K562 (cell line): Measurements from ENCODE around the gene TCF4. TPM values are rescaled to one million over a fixed set of nuclear protein-coding genes. Genes with fewer than 3 reads are reported as not detected.

Experiments
- DMBX1 ChIP-seq: fragments of 250-450 bp; sonication (Bioruptor Pico); IDR thresholded peaks from 2 replicates; pipeline ENCODE4 v1.8.0; 2022; ENCODE audit warnings: inconsistent platforms, mild to moderate bottlenecking, moderate library complexity, borderline replicate concordance
- ELK3 ChIP-seq: fragments of 450-650 bp; formaldehyde crosslinking; IDR thresholded peaks from 2 replicates; pipeline ENCODE4 v1.4.0; 2020; ENCODE audit warnings: mild to moderate bottlenecking
- ETS2 ChIP-seq: IDR thresholded peaks from 2 replicates; pipeline ENCODE4 v1.6.1; 2016; ENCODE audit warnings: borderline replicate concordance, missing genetic modification characterization, mild to moderate bottlenecking, moderate library complexity, missing compliant biosample characterization; ENCODE audit not compliant: poor library complexity, severe bottlenecking
- GATA2 ChIP-seq: sonication (generic); formaldehyde crosslinking; IDR thresholded peaks from 2 replicates; pipeline ENCODE4 v1.4.0; 2020; ENCODE audit warnings: mild to moderate bottlenecking, missing genetic modification reagents
- GATAD2B ChIP-seq: fragments of 450-650 bp; IDR thresholded peaks from 2 replicates; pipeline ENCODE4 v1.6.1; 2017; ENCODE audit warnings: mild to moderate bottlenecking, borderline replicate concordance
- GTF2A2 ChIP-seq: IDR thresholded peaks from 2 replicates; pipeline ENCODE4 v1.6.1; 2016; ENCODE audit warnings: mild to moderate bottlenecking, missing genetic modification characterization, missing compliant biosample characterization
- KHSRP ChIP-seq: fragments of 450-650 bp; IDR thresholded peaks from 2 replicates; pipeline ENCODE4 v1.6.1; 2017
- MAZ ChIP-seq, 2 experiments: fragments of 450-650 bp in 1 of 2; sonication (generic) in 1 of 2; formaldehyde crosslinking; IDR thresholded peaks in 1 of 2; conservative IDR thresholded peaks in 1 of 2; 2 replicates each; pipeline versions ENCODE4 v1.4.0 to v1.5.0; 2020; ENCODE audit warnings: mild to moderate bottlenecking in 1 of 2, missing genetic modification reagents in 1 of 2
- RBM22 ChIP-seq: fragments of 200-400 bp; formaldehyde crosslinking; IDR thresholded peaks from 2 replicates; pipeline ENCODE4 v1.6.1; 2018; ENCODE audit warnings: low read length, low read depth; ENCODE audit not compliant: poor library complexity, severe bottlenecking
- RBM25 ChIP-seq: fragments of 200-400 bp; formaldehyde crosslinking; IDR thresholded peaks from 2 replicates; pipeline ENCODE4 v1.6.1; 2018; ENCODE audit warnings: low read length, low read depth, moderate library complexity; ENCODE audit not compliant: severe bottlenecking
- SAFB2 ChIP-seq: fragments of 200-400 bp; formaldehyde crosslinking; IDR thresholded peaks from 2 replicates; pipeline ENCODE4 v1.6.1; 2018; ENCODE audit warnings: borderline replicate concordance, low read length, low read depth, moderate library complexity; ENCODE audit not compliant: severe bottlenecking
- SPI1 ChIP-seq: IDR thresholded peaks from 2 replicates; pipeline ENCODE4 v1.6.1; 2011; ENCODE audit warnings: low read depth, low read length, control low read depth, borderline replicate concordance
- TFAM ChIP-seq: fragments of 250-450 bp; sonication (Bioruptor Pico); conservative IDR thresholded peaks from 2 replicates; pipeline ENCODE4 v1.5.0; 2021; ENCODE audit warnings: mild to moderate bottlenecking, moderate library complexity
- USF1 ChIP-seq: sonication (generic); formaldehyde crosslinking; IDR thresholded peaks from 2 replicates; pipeline ENCODE4 v1.9.0; 2022; ENCODE audit warnings: mild to moderate bottlenecking, missing genetic modification reagents
- ZBTB7A ChIP-seq: IDR thresholded peaks from 2 replicates; pipeline ENCODE4 v1.6.1; 2011; ENCODE audit warnings: low read depth, mild to moderate bottlenecking, low read length, moderate library complexity, borderline replicate concordance; ENCODE audit not compliant: control insufficient read depth
- ZBTB8A ChIP-seq: fragments of 450-650 bp; IDR thresholded peaks from 2 replicates; pipeline ENCODE4 v1.6.1; 2018; ENCODE audit warnings: mild to moderate bottlenecking, moderate library complexity; ENCODE audit not compliant: partially characterized antibody
- ZNF165 ChIP-seq: fragments of 250-450 bp; sonication (Bioruptor Pico); IDR thresholded peaks from 2 replicates; pipeline ENCODE4 v1.4.0; 2020; ENCODE audit warnings: borderline replicate concordance
- polyA plus RNA-seq, 8 experiments: library from polyadenylated mRNA; depleted of rRNA in 4 of 8; stranded (reverse) in 5 of 8; unstranded in 3 of 8; fragments of >200 nt; fragmentation: Nextera tagmentation in 2 of 8; fragmentation: Illumina TruSeq in 1 of 8; extraction: Ambion mirVana in 2 of 8; extraction: Trizol in 1 of 8; gene quantifications; 2 replicates each; pipeline versions ENCODE4 v1.2.1 to v1.2.3, GENCODE V29; 2011 to 2014; ENCODE audit warnings: inconsistent platforms in 1 of 8, missing spikeins in 1 of 8
- total RNA-seq, 7 experiments: library from RNA; depleted of rRNA in 6 of 7; stranded (reverse); fragments of >200 nt in 6 of 7; fragmentation: Illumina TruSeq in 2 of 7; extraction: Trizol in 2 of 7; gene quantifications; 2 replicates each; pipeline versions ENCODE4 v1.2.1 to v1.2.3, GENCODE V29; 2011 to 2021; ENCODE audit warnings: low replicate concordance in 1 of 7
- TF ChIP-seq, protein P1 (sequence below): sonication (generic); formaldehyde crosslinking; IDR thresholded peaks from 2 replicates; pipeline ENCODE4 v1.8.0; 2022; ENCODE audit warnings: mild to moderate bottlenecking, missing genetic modification reagents, borderline replicate concordance
- TF ChIP-seq, protein P2 (sequence below): fragments of 450-650 bp; IDR thresholded peaks from 2 replicates; pipeline ENCODE4 v1.6.1; 2016; ENCODE audit warnings: missing biosample characterization, missing genetic modification characterization
- TF ChIP-seq, protein P3 (sequence below): fragments of 200-400 bp; formaldehyde crosslinking; IDR thresholded peaks from 2 replicates; pipeline ENCODE4 v1.6.1; 2017; ENCODE audit warnings: mild to moderate bottlenecking, low read depth, low read length, moderate library complexity

TCF4 gene
- total and polyA plus RNA-seq, 9 of the 15 experiments (the other 6 are each of a cell fraction or from before 2014, with no cell fraction given), result 4.8 to 24.7 (median 15.2) TPM

DNA sequence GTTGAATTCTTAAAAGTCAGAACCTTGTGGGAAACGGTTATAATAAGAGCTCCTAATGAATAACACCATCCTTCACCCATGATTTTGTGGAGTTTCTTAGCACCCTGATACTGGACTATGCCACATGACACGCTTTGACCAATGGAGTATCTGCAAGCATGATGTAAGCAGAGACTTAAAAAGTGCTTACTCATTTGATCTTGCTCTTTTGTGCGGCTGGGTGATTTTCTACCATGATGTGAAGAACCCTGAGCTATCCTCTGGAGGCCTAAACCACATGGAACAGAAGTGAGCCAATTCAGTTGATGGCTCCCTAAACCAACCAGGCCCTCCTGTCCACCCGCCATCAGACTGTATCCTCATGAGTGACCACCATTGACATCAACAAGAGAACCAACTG is 70.9 kb downstream of the TCF4 start (continued):
- TF ChIP-seq ELK3 (CRISPR knock-in tag) (no peak), ETS2 (tag) (no peak), ZNF165 (CRISPR knock-in tag) (no peak), SAFB2 (no peak), ZBTB8A (no peak), GATAD2B (no peak), DMBX1 (no peak), RBM25 (peak; percentile 30), TFAM (no peak), GATA2 (CRISPR knock-in tag) (no peak), SPI1 (no peak), USF1 (CRISPR knock-in tag) (peak; percentile 83), GTF2A2 (tag) (no peak), RBM22 (no peak), MAZ (CRISPR knock-in tag; conservative IDR thresholded peaks at IDR 0.05 in 1 of 2, IDR thresholded peaks at IDR 0.05 in 1 of 2) (no peak), ZBTB7A (no peak), KHSRP (no peak)
- TF ChIP-seq, protein P1, sequence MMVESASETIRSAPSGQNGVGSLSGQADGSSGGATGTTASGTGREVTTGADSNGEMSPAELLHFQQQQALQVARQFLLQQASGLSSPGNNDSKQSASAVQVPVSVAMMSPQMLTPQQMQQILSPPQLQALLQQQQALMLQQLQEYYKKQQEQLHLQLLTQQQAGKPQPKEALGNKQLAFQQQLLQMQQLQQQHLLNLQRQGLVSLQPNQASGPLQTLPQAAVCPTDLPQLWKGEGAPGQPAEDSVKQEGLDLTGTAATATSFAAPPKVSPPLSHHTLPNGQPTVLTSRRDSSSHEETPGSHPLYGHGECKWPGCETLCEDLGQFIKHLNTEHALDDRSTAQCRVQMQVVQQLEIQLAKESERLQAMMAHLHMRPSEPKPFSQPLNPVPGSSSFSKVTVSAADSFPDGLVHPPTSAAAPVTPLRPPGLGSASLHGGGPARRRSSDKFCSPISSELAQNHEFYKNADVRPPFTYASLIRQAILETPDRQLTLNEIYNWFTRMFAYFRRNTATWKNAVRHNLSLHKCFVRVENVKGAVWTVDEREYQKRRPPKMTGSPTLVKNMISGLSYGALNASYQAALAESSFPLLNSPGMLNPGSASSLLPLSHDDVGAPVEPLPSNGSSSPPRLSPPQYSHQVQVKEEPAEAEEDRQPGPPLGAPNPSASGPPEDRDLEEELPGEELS (CRISPR knock-in tag), result no peak
- TF ChIP-seq, protein P2, sequence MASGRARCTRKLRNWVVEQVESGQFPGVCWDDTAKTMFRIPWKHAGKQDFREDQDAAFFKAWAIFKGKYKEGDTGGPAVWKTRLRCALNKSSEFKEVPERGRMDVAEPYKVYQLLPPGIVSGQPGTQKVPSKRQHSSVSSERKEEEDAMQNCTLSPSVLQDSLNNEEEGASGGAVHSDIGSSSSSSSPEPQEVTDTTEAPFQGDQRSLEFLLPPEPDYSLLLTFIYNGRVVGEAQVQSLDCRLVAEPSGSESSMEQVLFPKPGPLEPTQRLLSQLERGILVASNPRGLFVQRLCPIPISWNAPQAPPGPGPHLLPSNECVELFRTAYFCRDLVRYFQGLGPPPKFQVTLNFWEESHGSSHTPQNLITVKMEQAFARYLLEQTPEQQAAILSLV (tag), result no peak
- TF ChIP-seq, protein P3, sequence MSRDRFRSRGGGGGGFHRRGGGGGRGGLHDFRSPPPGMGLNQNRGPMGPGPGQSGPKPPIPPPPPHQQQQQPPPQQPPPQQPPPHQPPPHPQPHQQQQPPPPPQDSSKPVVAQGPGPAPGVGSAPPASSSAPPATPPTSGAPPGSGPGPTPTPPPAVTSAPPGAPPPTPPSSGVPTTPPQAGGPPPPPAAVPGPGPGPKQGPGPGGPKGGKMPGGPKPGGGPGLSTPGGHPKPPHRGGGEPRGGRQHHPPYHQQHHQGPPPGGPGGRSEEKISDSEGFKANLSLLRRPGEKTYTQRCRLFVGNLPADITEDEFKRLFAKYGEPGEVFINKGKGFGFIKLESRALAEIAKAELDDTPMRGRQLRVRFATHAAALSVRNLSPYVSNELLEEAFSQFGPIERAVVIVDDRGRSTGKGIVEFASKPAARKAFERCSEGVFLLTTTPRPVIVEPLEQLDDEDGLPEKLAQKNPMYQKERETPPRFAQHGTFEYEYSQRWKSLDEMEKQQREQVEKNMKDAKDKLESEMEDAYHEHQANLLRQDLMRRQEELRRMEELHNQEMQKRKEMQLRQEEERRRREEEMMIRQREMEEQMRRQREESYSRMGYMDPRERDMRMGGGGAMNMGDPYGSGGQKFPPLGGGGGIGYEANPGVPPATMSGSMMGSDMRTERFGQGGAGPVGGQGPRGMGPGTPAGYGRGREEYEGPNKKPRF, result no peak
